Muscle layer of duodenum (tissue), 2 donors: ENCODE data around the gene TANC1.

Source experiments
- H3K27ac ChIP-seq: one replicate; pipeline ENCODE4 v1.7.0; 2013; ENCODE audit warnings: mild to moderate bottlenecking, low read length
- H3K27me3 ChIP-seq: one replicate; pipeline ENCODE4 v1.7.0; 2013; ENCODE audit warnings: low read depth, mild to moderate bottlenecking, control low read depth, low read length
- H3K36me3 ChIP-seq, 2 donors: one replicate each; pipeline ENCODE4 v1.7.0; 2013; ENCODE audit warnings: low read length in 2 of 2, control low read depth in 1 of 2, mild to moderate bottlenecking in 1 of 2; ENCODE audit not compliant: insufficient read depth in 2 of 2, control insufficient read depth in 1 of 2
- H3K4me1 ChIP-seq, 2 donors: one replicate each; pipeline ENCODE4 v1.7.0; 2013; ENCODE audit warnings: low read length in 2 of 2, mild to moderate bottlenecking in 2 of 2, control low read depth in 1 of 2, moderate library complexity in 1 of 2; ENCODE audit not compliant: insufficient read depth in 2 of 2, control insufficient read depth in 1 of 2
- H3K4me3 ChIP-seq, 2 donors: one replicate each; pipeline ENCODE4 v1.7.0; 2013; ENCODE audit warnings: low read length in 2 of 2, low read depth in 1 of 2, mild to moderate bottlenecking in 1 of 2
- H3K9me3 ChIP-seq, 2 donors: one replicate each; pipeline ENCODE4 v1.7.0; 2013; ENCODE audit warnings: low read length in 2 of 2, control low read depth in 1 of 2, mild to moderate bottlenecking in 1 of 2; ENCODE audit not compliant: control insufficient read depth in 1 of 2
- donor health status: healthy.

Gene TANC1

DNA sequence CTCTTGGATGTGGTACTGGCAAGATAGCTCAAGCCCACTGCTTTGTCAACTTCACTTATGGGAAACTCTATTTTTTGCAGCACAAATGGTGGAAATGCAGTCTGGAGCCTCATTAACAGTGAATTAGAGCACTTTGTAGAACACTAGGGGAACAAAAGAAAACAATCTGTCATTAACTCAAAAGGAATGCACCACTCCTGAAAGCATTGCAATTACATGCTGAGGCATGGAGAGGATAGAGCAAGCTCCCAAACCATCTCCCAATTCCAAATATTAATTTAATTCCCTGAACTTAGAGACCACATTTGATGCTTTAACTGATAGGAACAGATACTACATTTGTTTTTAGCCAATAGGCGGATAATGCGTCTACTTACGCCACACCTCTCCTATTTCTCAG, 32.8 kb upstream of the TANC1 start:
- Histone ChIP-seq H3K36me3 (no peaks in the 10 kb centered on the region), H3K4me3 (no peak overlapping the region), H3K27me3 (no peaks in the 10 kb centered on the region), H3K4me1 (no peaks in the 10 kb centered on the region), H3K27ac (no peak overlapping the region), H3K9me3 (no peaks in the 10 kb centered on the region)

DNA sequence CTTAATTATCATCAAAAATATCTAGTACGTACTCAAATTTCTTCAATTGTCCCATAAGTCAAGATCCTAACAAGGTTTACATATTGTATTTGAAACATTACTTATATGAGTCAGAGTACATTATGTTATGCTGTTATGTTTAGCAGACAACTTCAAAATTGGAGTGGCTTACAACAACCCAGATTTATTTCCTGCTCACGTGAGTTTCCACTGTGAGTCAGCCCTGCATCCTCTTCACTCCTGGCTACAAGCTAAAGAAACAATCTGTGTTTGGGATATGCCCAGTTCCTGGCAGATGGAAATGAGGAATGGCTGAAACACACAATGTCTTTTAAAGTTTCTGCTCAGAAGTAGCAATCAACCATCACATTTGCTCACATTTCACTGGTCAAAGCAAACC, 31.5 kb upstream of the TANC1 start:
- peak overlapping the region; percentile 32 for H3K27ac ChIP-seq
- H3K27me3 ChIP-seq: no peaks in the 10 kb centered on the region
- H3K9me3 ChIP-seq: no peaks in the 10 kb centered on the region
- H3K4me1 ChIP-seq: no peaks in the 10 kb centered on the region
- H3K36me3 ChIP-seq: no peaks in the 10 kb centered on the region
- H3K4me3 ChIP-seq: no peak overlapping the region

DNA sequence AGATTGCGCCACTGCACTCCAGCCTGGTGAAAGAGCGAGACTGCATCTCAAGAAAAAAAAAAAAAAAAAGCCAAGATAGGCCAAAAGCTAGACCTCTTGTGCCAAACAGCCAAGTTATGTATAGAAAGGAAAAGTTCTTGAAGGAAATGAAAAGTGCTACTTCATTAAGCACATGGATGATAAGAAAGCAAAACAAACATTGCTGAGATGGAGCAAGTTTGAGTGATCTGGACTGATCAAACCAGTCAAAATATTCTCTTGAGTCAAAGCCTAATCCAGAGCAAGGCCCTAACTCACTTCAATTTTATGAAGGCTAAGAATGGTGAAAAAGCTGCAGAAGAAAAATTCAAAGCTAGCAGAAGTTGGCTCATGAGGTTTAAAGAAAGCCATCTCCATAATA, 28.1 kb upstream of the TANC1 start:
- Histone ChIP-seq H3K27me3 (no peaks in the 10 kb centered on the region), H3K27ac (no peak overlapping the region), H3K9me3 (peaks cover 0 to 4% of the 10 kb centered on the region in 2 donors), H3K4me3 (no peak overlapping the region), H3K36me3 (no peaks in the 10 kb centered on the region), H3K4me1 (no peaks in the 10 kb centered on the region)

DNA sequence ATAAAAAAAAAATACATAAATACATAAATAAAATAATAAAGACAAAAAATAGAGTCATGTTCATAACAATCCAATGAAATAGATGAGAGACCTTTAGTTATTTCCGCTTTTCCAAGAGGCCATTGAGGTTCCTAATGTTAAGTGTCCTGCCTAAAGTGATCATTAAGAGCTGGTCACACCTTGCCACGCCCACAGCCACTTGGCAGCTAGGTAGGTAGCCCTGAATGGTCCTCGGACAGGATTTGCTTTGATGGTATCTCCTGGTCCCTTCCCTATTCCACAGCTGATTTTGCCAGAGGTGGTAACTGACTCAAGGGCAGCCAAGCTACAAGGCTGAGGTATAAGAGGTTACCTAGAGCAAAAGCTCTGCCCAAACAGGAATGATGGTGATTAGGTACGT, 24.5 kb upstream of the TANC1 start:
- Histone ChIP-seq H3K36me3 (no peaks in the 10 kb centered on the region), H3K27me3 (no peaks in the 10 kb centered on the region), H3K9me3 (peaks cover 0 to 4% of the 10 kb centered on the region in 2 donors), H3K4me1 (no peaks in the 10 kb centered on the region), H3K4me3 (no peak overlapping the region), H3K27ac (no peak overlapping the region)

DNA sequence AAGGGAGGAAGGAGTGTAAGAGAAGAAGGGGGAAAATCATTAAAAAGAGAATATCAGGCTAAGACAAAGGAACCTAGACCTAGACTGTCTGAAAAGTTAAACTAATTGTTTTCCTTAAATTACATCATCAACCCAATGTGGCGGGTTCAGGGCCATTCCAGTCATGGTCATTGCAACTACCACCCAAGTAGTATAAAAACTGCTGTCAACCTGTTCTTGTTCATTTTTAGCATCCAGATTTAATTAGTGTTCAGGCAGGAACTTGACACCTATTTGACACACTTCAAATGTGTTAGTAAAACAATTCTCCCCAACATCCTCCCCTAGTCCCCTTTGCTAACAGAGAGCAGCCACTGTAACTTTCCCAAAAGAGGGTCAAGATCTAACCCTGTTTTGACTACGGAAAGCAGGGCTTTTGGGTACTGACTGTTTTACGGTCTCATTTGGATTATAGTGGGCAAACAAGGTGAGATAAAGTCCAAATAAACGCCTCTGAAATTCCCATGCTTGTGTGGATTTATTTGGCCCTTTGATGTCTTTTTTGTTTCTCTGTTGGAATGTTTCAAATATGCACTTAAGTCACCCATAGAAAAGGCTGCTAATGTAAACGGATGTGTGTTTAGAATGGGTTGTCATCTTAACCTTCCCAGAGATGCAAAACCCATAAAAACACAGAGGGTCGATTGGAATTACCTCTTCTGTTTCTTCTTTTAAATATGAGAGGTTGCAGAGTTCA, 19.3 kb upstream of the TANC1 start:
- Histone ChIP-seq H3K4me3 (no peak overlapping the region), H3K9me3 (peaks cover 0 to 4% of the 10 kb centered on the region in 2 donors), H3K27me3 (no peaks in the 10 kb centered on the region), H3K4me1 (peaks cover 8 to 11% of the 10 kb centered on the region in 2 donors), H3K27ac (no peak overlapping the region), H3K36me3 (no peaks in the 10 kb centered on the region)

DNA sequence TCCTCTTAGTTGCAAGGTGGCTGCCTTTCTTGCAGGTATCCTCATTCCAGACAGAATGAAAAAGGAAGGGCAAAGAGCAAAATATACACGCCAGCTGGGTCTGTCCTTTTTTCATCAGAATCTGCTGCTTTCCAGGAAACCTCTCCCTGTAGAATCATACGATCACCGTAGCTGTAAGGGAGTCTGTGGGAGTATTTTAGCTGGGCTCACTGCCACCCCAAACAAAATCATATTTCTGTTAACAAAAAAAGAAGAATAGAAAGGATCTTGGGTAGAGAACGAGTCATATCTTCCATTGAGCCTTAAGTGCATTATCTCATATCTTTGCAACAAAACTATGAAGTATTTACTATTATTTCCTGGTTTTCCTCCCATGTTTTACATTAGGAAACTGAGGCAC, 15.0 kb upstream of the TANC1 start:
- no peaks in the 10 kb centered on the region for H3K9me3 ChIP-seq
- peaks cover 8 to 17% of the 10 kb centered on the region in 2 donors for H3K4me1 ChIP-seq
- H3K27ac ChIP-seq: peak overlapping the region; percentile 52
- no peak overlapping the region for H3K4me3 ChIP-seq
- H3K36me3 ChIP-seq: no peaks in the 10 kb centered on the region
- H3K27me3 ChIP-seq: no peaks in the 10 kb centered on the region

DNA sequence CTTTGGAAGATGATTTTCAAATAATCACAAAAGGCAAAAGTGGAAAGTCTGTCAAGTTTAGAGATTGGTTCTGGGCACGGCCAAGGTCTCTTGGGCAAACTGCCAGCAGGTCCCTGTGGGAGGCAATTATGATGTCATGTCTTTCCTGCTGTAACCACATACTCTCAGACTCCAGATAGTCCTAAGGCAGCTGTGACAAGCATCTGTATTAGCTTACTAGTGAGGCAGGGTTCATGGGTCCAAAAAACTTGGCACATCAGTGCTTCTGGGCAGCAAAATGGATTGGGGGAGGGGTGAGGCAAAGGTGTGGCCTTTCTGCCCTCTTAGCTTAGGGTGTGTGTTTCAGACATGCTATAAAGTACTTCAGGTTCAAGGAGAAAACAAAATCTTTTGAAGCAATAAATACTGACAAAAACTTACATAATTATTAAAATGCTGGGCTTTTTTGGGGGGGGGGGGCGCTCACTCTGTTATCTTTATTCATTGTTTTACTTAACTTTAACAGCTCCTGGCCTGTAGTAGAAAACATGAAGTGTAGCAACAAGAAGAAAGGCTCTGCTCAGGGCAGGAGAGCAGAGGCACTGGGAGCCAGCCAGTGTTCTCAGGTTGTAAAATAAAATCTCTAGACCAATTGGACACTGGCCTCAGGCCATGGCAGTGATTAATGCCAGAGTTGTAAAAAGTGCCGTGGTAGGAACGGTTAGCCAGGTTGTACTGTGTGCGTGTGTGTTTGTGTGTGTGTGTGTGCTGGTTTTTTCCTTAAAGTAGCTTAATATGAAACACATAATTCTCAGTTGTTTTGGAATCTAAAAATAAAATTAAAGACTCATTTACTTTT, 14.3 kb upstream of the TANC1 start:
- Histone ChIP-seq H3K27ac (peak overlapping the region; percentile 52), H3K27me3 (no peaks in the 10 kb centered on the region), H3K36me3 (no peaks in the 10 kb centered on the region), H3K9me3 (no peaks in the 10 kb centered on the region), H3K4me3 (no peak overlapping the region), H3K4me1 (peaks cover 8 to 17% of the 10 kb centered on the region in 2 donors)

DNA sequence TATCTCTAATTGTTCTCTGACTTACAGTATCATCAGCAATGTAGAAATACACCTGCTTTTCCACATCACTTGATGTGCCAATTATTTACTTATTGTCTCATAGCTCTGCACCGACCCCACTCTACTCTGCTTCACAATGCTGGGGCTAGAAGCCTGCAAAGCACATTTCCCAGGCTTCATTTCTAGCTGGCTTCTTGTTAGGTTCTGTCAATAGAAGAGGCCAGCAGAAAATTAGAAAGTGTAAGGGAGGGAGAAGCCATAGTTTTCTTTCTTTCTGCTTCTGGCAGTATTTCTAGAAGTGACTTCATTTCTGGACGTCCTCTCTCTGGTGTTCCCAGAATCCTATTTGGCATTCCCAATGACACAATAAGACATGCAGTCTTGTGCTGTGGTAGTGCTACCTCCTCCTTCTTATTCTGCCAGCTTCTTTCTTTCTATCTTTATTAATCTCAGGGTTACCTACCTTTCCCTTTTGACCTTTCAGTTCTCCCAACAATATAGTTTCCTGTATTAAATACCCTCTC, 12.5 kb upstream of the TANC1 start:
- no peaks in the 10 kb centered on the region for H3K36me3 ChIP-seq

DNA sequence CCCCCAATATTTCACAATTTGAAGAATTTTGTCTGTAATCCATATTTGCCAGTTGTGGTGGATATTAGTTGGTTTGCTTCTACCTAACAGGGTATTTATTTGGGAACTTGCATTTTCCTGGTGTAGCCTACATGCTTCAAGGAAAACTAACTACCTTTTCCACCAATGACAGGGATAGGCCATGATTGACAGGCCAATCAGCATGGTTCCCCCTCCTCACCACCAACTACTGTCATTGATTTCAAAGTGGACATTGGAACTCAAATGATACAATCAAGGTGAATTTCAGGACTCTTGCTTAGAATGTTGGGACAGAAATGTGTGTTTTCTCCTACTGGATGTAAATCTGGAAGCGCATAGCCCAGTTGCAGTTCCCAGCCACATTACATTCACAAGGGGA, 10.1 kb upstream of the TANC1 start:
- Histone ChIP-seq H3K36me3 (no peaks in the 10 kb centered on the region), H3K9me3 (no peaks in the 10 kb centered on the region), H3K27ac (no peak overlapping the region), H3K4me1 (peaks cover 5 to 14% of the 10 kb centered on the region in 2 donors), H3K4me3 (no peak overlapping the region), H3K27me3 (no peaks in the 10 kb centered on the region)

More for the DNA sequence above, 12.5 kb upstream of the TANC1 start:
- Histone ChIP-seq H3K27me3 (no peaks in the 10 kb centered on the region), H3K4me1 (peaks cover 8 to 17% of the 10 kb centered on the region in 2 donors), H3K27ac (no peak overlapping the region), H3K4me3 (no peak overlapping the region), H3K9me3 (no peaks in the 10 kb centered on the region)

DNA sequence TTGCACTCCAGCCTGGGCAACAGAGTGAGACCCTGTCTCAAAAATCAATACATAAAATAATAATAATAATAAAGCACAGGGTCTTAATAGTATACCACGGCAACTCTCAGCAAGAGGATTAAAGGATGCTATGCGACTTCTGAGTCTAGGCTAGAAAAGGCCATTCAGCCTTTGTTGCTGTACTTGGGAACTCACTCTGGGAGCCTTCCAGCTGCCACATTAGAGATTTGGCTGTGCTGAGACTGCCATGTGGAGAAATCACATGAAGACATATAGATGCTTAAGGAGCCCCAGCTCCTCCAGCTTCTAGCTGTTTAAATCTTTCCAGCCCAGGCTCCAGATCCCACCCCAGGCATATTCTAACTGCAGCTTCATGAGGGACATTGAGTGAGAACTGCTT, 8.2 kb upstream of the TANC1 start:
- no peaks in the 10 kb centered on the region for H3K36me3 ChIP-seq
- no peaks in the 10 kb centered on the region for H3K9me3 ChIP-seq
- H3K27ac ChIP-seq: no peak overlapping the region
- H3K4me3 ChIP-seq: no peak overlapping the region
- H3K27me3 ChIP-seq: no peaks in the 10 kb centered on the region
- H3K4me1 ChIP-seq: no peaks in the 10 kb centered on the region

DNA sequence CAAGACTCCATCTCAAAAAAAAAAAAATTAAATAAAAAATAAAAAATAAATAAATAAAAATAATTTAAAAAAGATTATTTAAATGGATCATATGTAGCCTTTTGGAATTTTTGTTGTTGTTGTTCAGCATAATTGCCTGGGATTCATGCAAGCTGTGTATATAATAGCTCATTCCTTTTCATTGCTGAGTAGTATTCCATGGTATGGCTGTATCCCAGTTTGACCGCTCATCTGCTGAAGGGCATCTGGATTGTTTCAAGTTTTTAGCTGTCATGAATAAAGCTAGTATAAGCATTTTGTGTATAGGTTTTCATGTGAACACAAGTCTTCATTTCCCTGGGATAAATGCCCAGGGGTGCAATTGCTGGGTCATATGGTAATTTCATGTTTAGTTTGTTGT, 6.4 kb upstream of the TANC1 start:
- no peak overlapping the region for H3K27ac ChIP-seq
- H3K4me1 ChIP-seq: no peaks in the 10 kb centered on the region
- H3K27me3 ChIP-seq: no peaks in the 10 kb centered on the region
- no peaks in the 10 kb centered on the region for H3K9me3 ChIP-seq
- H3K36me3 ChIP-seq: no peaks in the 10 kb centered on the region
- no peak overlapping the region for H3K4me3 ChIP-seq
